HG02852 (cell line): Measurements from ENCODE around the gene GPA33.
"Not testable (repeated sequence)": the region's sequence is repeated elsewhere in the genome, so short reads cannot be mapped to it uniquely, and the experiment has no call there.

Experiments
- ATAC-seq: cut with Tn5 transposase; IDR thresholded peaks from one replicate; pipeline ENCODE4 v1.9.1; 2021; ENCODE audit warnings: mild to moderate bottlenecking, moderate library complexity; ENCODE audit not compliant: unreplicated experiment

GPA33 gene

GRCh38 chr1:167059045-167059808 is 30.9 kb downstream of the GPA33 start:
- ATAC-seq, result peak; percentile 45

GRCh38 chr1:167057241-167057688 is 32.9 kb downstream of the GPA33 start:
- peak; percentile 49 for ATAC-seq

- no peak for ATAC-seq
Measured at GRCh38 chr1:167056529-167057231, 33.5 kb downstream of the GPA33 start.

- no peak for ATAC-seq
Measured at GRCh38 chr1:167054946-167055630, 35.1 kb downstream of the GPA33 start.

- ATAC-seq, result no peak
Measured at GRCh38 chr1:167054531-167054930, 35.6 kb downstream of the GPA33 start.

GRCh38 chr1:167052389-167052788 is 37.8 kb downstream of the GPA33 start:
- ATAC-seq, result no peak

GRCh38 chr1:167051907-167052306 is 38.3 kb downstream of the GPA33 start:
- no peak for ATAC-seq

GRCh38 chr1:167043752-167044488 is 46.3 kb downstream of the GPA33 start:
- ATAC-seq, result peak; percentile 99

- ATAC-seq, result no peak
Measured at GRCh38 chr1:167033646-167034045, 56.5 kb downstream of the GPA33 start.

GRCh38 chr1:167029553-167029952 is 60.6 kb downstream of the GPA33 start:
- not testable (repeated sequence) for ATAC-seq

- no peak for ATAC-seq
Measured at GRCh38 chr1:167022384-167022783, 67.8 kb downstream of the GPA33 start.

GRCh38 chr1:167016100-167016750 is 74.0 kb downstream of the GPA33 start:
- no peak for ATAC-seq

GRCh38 chr1:167013108-167013929 is 76.9 kb downstream of the GPA33 start:
- no peak for ATAC-seq

- no peak for ATAC-seq
Measured at GRCh38 chr1:167012570-167012969, 77.6 kb downstream of the GPA33 start.

- ATAC-seq, result no peak
Measured at GRCh38 chr1:167011560-167012191, 78.5 kb downstream of the GPA33 start.

- no peak for ATAC-seq
Measured at GRCh38 chr1:167003711-167004110, 86.5 kb downstream of the GPA33 start.
